H1 (cell line): ENCODE results near the gene LEMD2. TPM values are rescaled to one million over a fixed set of nuclear protein-coding genes. Genes with fewer than 3 reads are reported as not detected.
A peak's percentile ranks its signal among the peaks of the same experiment; 100 is the strongest.

Source experiments
- CTCF ChIA-PET: fragments of 300-600 bp; sonication (Branson Sonifier 250); formaldehyde crosslinking; loops from one replicate; lab custom pipeline; 2021; ENCODE audit not compliant: partially characterized antibody; lab: Charles Lee
- POLR2A ChIA-PET: fragments of 300-600 bp; sonication (Branson Sonifier 250); formaldehyde crosslinking; loops from one replicate; lab custom pipeline; 2021; ENCODE audit warnings: inconsistent platforms; ENCODE audit not compliant: partially characterized antibody; lab: Charles Lee
- DNase-seq, 2 experiments: peaks; one replicate each; pipeline versions ENCODE4 v3.0.0 to v3.0.0-alpha.2; 2010 to 2022; ENCODE audit warnings: low spot score in 2 of 2, low read depth in 1 of 2, mixed read lengths in 1 of 2
- FAIRE-seq: peaks from 2 replicates; lab custom pipeline; 2011; peaks lifted over from hg19 to GRCh38; lab: Jason Lieb, UNC
- H2AFZ ChIP-seq: 2 replicates; pipeline ENCODE4 v1.8.1; 2012; ENCODE audit warnings: low read length, inconsistent platforms
- H2AK5ac ChIP-seq: 2 replicates; pipeline ENCODE4 v1.6.1; 2013; ENCODE audit warnings: low read depth, low read length
- H2BK120ac ChIP-seq: replicated peaks from 2 replicates; pipeline ENCODE3; 2013; ENCODE audit warnings: low read depth, low read length, inconsistent platforms
- H2BK12ac ChIP-seq: 2 replicates; pipeline ENCODE4 v1.6.1; 2013; ENCODE audit warnings: low read depth, low read length
- H2BK15ac ChIP-seq: 2 replicates; pipeline ENCODE4 v1.6.1; 2013; ENCODE audit warnings: low read length
- H2BK20ac ChIP-seq: 2 replicates; pipeline ENCODE4 v1.6.1; 2013; ENCODE audit warnings: low read length
- H2BK5ac ChIP-seq: 2 replicates; pipeline ENCODE4 v1.6.1; 2013; ENCODE audit warnings: low read depth, low read length
- H3K14ac ChIP-seq: 2 replicates; pipeline ENCODE4 v1.6.1; 2013; ENCODE audit warnings: inconsistent platforms; ENCODE audit not compliant: insufficient read length
- H3K18ac ChIP-seq: 2 replicates; pipeline ENCODE4 v1.6.1; 2013; ENCODE audit warnings: low read length; ENCODE audit errors: extremely low read depth
- H3K23ac ChIP-seq: 2 replicates; pipeline ENCODE4 v1.6.1; 2013; ENCODE audit warnings: inconsistent platforms; ENCODE audit not compliant: insufficient read length
- H3K23me2 ChIP-seq: 2 replicates; pipeline ENCODE4 v1.6.1; 2013; ENCODE audit warnings: low read depth, low read length
- H3K27ac ChIP-seq: 2 replicates; pipeline ENCODE4 v1.6.1; 2011; ENCODE audit warnings: low read depth, low read length, inconsistent platforms
- H3K27me3 ChIP-seq, 4 experiments: replicated peaks in 1 of 4; 1 replicate in 1 of 4; 2 replicates in 3 of 4; pipeline versions ENCODE4 v1.6.1 to v1.8.1; 2011 to 2013; ENCODE audit warnings: low read length in 3 of 4, mild to moderate bottlenecking in 3 of 4, inconsistent platforms in 2 of 4, mixed read lengths in 2 of 4, moderate library complexity in 1 of 4; ENCODE audit not compliant: control insufficient read depth in 3 of 4, insufficient read depth in 3 of 4; ENCODE audit errors: extremely low read depth in 1 of 4
- H3K36me3 ChIP-seq, 4 experiments: 2 replicates each; pipeline versions ENCODE4 v1.6.1 to v1.8.1; 2011 to 2013; ENCODE audit warnings: mild to moderate bottlenecking in 4 of 4, low read length in 3 of 4, moderate library complexity in 2 of 4, control low read depth in 1 of 4, inconsistent platforms in 1 of 4; ENCODE audit not compliant: insufficient read depth in 4 of 4, control insufficient read depth in 2 of 4
- H3K4ac ChIP-seq: replicated peaks from 2 replicates; pipeline ENCODE3; 2013; ENCODE audit warnings: low read length, low read depth, mixed read lengths, inconsistent platforms; ENCODE audit not compliant: insufficient read length
- H3K4me1 ChIP-seq, 4 experiments: replicated peaks in 1 of 4; 1 replicate in 1 of 4; 2 replicates in 3 of 4; pipeline versions ENCODE4 v1.6.1 to v1.8.1; 2011 to 2013; ENCODE audit warnings: low read length in 3 of 4, inconsistent platforms in 2 of 4, mixed read lengths in 1 of 4; ENCODE audit not compliant: insufficient read depth in 4 of 4, control insufficient read depth in 3 of 4
- H3K4me2 ChIP-seq, 2 experiments: 2 replicates each; pipeline versions ENCODE4 v1.6.1 to v1.8.1; 2011 to 2013; ENCODE audit warnings: low read depth in 2 of 2, low read length in 2 of 2, control low read depth in 1 of 2, inconsistent platforms in 1 of 2, mild to moderate bottlenecking in 1 of 2; ENCODE audit not compliant: insufficient read depth in 1 of 2
- H3K4me3 ChIP-seq, 4 experiments: fragments of 200-600, 300-600 bp in 1 of 4; sonication (generic), shearing (Covaris generic), sonication (Bioruptor Twin) in 1 of 4; 2 replicates each; pipeline versions ENCODE4 v1.5.1 to v1.8.1; 2011 to 2016; ENCODE audit warnings: low read length in 4 of 4, low read depth in 3 of 4, control low read depth in 2 of 4, inconsistent platforms in 2 of 4, mild to moderate bottlenecking in 2 of 4, mixed read lengths in 1 of 4, moderate library complexity in 1 of 4; ENCODE audit not compliant: insufficient read depth in 2 of 4; ENCODE audit errors: extremely low read depth in 1 of 4
- H3K56ac ChIP-seq: replicated peaks from 2 replicates; pipeline ENCODE3; 2013; ENCODE audit warnings: low read depth, mild to moderate bottlenecking, mixed read lengths, low read length, inconsistent platforms; ENCODE audit not compliant: insufficient read length
- H3K79me1 ChIP-seq: 2 replicates; pipeline ENCODE4 v1.6.1; 2013; ENCODE audit warnings: low read depth, low read length, control low read depth
- H3K79me2 ChIP-seq, 2 experiments: 2 replicates each; pipeline versions ENCODE4 v1.6.1 to v1.8.1; 2012 to 2013; ENCODE audit warnings: low read length in 2 of 2, mild to moderate bottlenecking in 2 of 2, inconsistent platforms in 1 of 2; ENCODE audit not compliant: insufficient read depth in 2 of 2, control insufficient read depth in 1 of 2
- H3K9ac ChIP-seq, 4 experiments: replicated peaks in 1 of 4; 1 replicate in 1 of 4; 2 replicates in 3 of 4; pipeline versions ENCODE4 v1.6.1 to v1.8.1; 2011 to 2013; ENCODE audit warnings: low read depth in 3 of 4, low read length in 3 of 4, control low read depth in 2 of 4, mild to moderate bottlenecking in 2 of 4, moderate library complexity in 2 of 4, inconsistent platforms in 1 of 4; ENCODE audit errors: extremely low read depth in 1 of 4
- H3K9me3 ChIP-seq, 2 experiments: 2 replicates each; pipeline versions ENCODE4 v1.6.1 to v1.8.1; 2012 to 2013; ENCODE audit warnings: mild to moderate bottlenecking in 2 of 2, moderate library complexity in 2 of 2, control low read depth in 1 of 2, inconsistent platforms in 1 of 2, low read depth in 1 of 2, low read length in 1 of 2, mixed read lengths in 1 of 2; ENCODE audit not compliant: insufficient read depth in 2 of 2
- H4K20me1 ChIP-seq, 2 experiments: replicated peaks in 1 of 2; 2 replicates each; pipeline versions ENCODE3 to v1.8.1; 2011 to 2013; ENCODE audit warnings: inconsistent platforms in 2 of 2, low read length in 2 of 2, mild to moderate bottlenecking in 1 of 2; ENCODE audit not compliant: insufficient read depth in 2 of 2, control insufficient read depth in 1 of 2
- H4K5ac ChIP-seq: 2 replicates; pipeline ENCODE4 v1.6.1; 2013; ENCODE audit warnings: low read length, low read depth, mixed read lengths, inconsistent platforms; ENCODE audit not compliant: insufficient read length
- H4K8ac ChIP-seq: 2 replicates; pipeline ENCODE4 v1.8.0; 2013; ENCODE audit warnings: mild to moderate bottlenecking, moderate library complexity, low read length, inconsistent platforms; ENCODE audit not compliant: insufficient read depth; ENCODE audit errors: extremely low read depth
- H4K91ac ChIP-seq: replicated peaks from 2 replicates; pipeline ENCODE3; 2013; ENCODE audit warnings: low read length, mixed read lengths, inconsistent platforms; ENCODE audit not compliant: insufficient read length
- ATF3 ChIP-seq: IDR thresholded peaks from 2 replicates; pipeline ENCODE4 v1.6.1; 2011; ENCODE audit warnings: low read depth, mild to moderate bottlenecking, low read length; ENCODE audit not compliant: insufficient read depth
- BACH1 ChIP-seq: IDR thresholded peaks from 2 replicates; pipeline ENCODE4 v1.6.1; 2012; ENCODE audit warnings: low read length, improper control_type of control experiment
- BRCA1 ChIP-seq: IDR thresholded peaks from 2 replicates; pipeline ENCODE4 v1.6.1; 2012; ENCODE audit warnings: low read depth, low read length, improper control_type of control experiment
- FOSL1 ChIP-seq: IDR thresholded peaks from 2 replicates; pipeline ENCODE4 v1.6.1; 2011; ENCODE audit warnings: mild to moderate bottlenecking, low read depth, low read length, moderate library complexity; ENCODE audit not compliant: insufficient read depth
- JUND ChIP-seq: IDR thresholded peaks from 2 replicates; pipeline ENCODE4 v1.6.1; 2011; ENCODE audit warnings: mild to moderate bottlenecking, improper control_type of control experiment, low read length
- KDM1A ChIP-seq: fragments of 200-600, 300-600 bp; sonication (generic); IDR thresholded peaks from 2 replicates; pipeline ENCODE4 v1.7.1; 2016; ENCODE audit warnings: mild to moderate bottlenecking, low read length, borderline replicate concordance
- NANOG ChIP-seq: IDR thresholded peaks from 2 replicates; pipeline ENCODE4 v1.6.1; 2011; ENCODE audit warnings: low read length, low read depth, mild to moderate bottlenecking, inconsistent platforms; ENCODE audit not compliant: insufficient read depth, poor library complexity, severe bottlenecking
- POU5F1 ChIP-seq: IDR thresholded peaks from 2 replicates; pipeline ENCODE4 v1.6.1; 2011; ENCODE audit warnings: low read depth, mild to moderate bottlenecking, low read length, moderate library complexity
- RBBP5 ChIP-seq: IDR thresholded peaks from 2 replicates; pipeline ENCODE4 v1.7.1; 2012; ENCODE audit warnings: low read depth, mild to moderate bottlenecking, inconsistent platforms, low read length, moderate library complexity, borderline replicate concordance
- RFX5 ChIP-seq: IDR thresholded peaks from 2 replicates; pipeline ENCODE4 v1.6.1; 2011; ENCODE audit warnings: low read depth, low read length, improper control_type of control experiment, borderline replicate concordance
- SIX5 ChIP-seq: IDR thresholded peaks from 2 replicates; pipeline ENCODE4 v1.6.1; 2011; ENCODE audit warnings: mild to moderate bottlenecking, low read depth, low read length
- SP2 ChIP-seq: IDR thresholded peaks from 2 replicates; pipeline ENCODE4 v1.6.1; 2012; ENCODE audit warnings: mild to moderate bottlenecking, low read length, inconsistent platforms
- TBP ChIP-seq: IDR thresholded peaks from 2 replicates; pipeline ENCODE4 v1.6.1; 2011; ENCODE audit warnings: low read depth, low read length, improper control_type of control experiment
- WGBS, 2 experiments: shearing (Covaris generic) in 1 of 2; methylation state at CpG; one replicate each; pipeline versions ENCODE4 v1.1.6 to v1.1.7; 2013 to 2015; ENCODE audit warnings: low lambda C conversion rate in 2 of 2, mixed read lengths in 2 of 2, inconsistent platforms in 1 of 2, low coverage in 1 of 2, missing lambda C conversion rate in 1 of 2; ENCODE audit not compliant: insufficient replicate concordance in 2 of 2, insufficient coverage in 1 of 2, insufficient read length in 1 of 2; ENCODE audit errors: extremely low coverage in 1 of 2, missing lambda C conversion rate in 1 of 2; 5-methylcytosine and 5-hydroxymethylcytosine counted together
- polyA plus RNA-seq, 7 experiments: library from polyadenylated mRNA; depleted of rRNA in 3 of 7; stranded (reverse) in 5 of 7; unstranded in 2 of 7; fragments of >200 nt in 5 of 7; fragments of 200-250 nt in 2 of 7; gene quantifications; 1 replicate in 5 of 7; 2 replicates in 1 of 7; 4 replicates in 1 of 7; pipeline versions ENCODE4 v1.2.1 to v1.2.3, GENCODE V29; 2011 to 2013; ENCODE audit warnings: missing spikeins in 2 of 7, mixed read lengths in 2 of 7
- total RNA-seq: library from RNA; stranded (reverse); fragmentation: NEBNext Ultra II Directional; extraction: Animal tissue kit (Norgen Biotek cat#: 25700); gene quantifications from 2 replicates; pipeline ENCODE4 v1.2.1, GENCODE V29; 2021

Gene LEMD2
- total and polyA plus RNA-seq, 2 of the 8 experiments (the other 6 are each of a cell fraction or from before 2014, with no cell fraction given) = 32.7 to 57.3 TPM

GRCh38 chr6:33747823-33748222 lies 41.1 kb downstream of the LEMD2 start:
- H2BK12ac ChIP-seq = peak overlapping the region; percentile 50; the same call in 1 of the 2 replicates
- peak overlapping the region; percentile 81; the same call in 1 of the 2 replicates for H2BK15ac ChIP-seq
- no peak overlapping the region for H3K14ac ChIP-seq
- H3K79me1 ChIP-seq = no peaks in the 10 kb centered on the region
- H3K4me2 ChIP-seq = no peak overlapping the region
- no peak overlapping the region for H2AFZ ChIP-seq
- H2AK5ac ChIP-seq = peak overlapping the region; percentile 59; the same call in 1 of the 2 replicates
- H2BK20ac ChIP-seq = 0 out of 2 replicates have a peak overlapping the region, but pooled peaks have one; percentile 29
- no peak overlapping the region for H3K4me3 ChIP-seq
- peaks cover 7 to 33% (median 23%) of the 10 kb centered on the region in 4 experiments for H3K4me1 ChIP-seq
- H3K18ac ChIP-seq = no peak overlapping the region
- H4K8ac ChIP-seq = peak overlapping the region; percentile 1; the same call in 1 of the 2 replicates
- DNase-seq (no peak), FAIRE-seq (no peak)
- POLR2A ChIA-PET = interaction anchor here (1.8 to 2.8 kb wide), 2 partner anchors 23 to 36 kb away, joined by 4 to 14 read pairs; partner anchors contain the start of gene UQCC2
- no peaks in the 10 kb centered on the region for H3K79me2 ChIP-seq
- H3K4ac ChIP-seq = peak overlapping the region; percentile 27
- 74% methylated on average over 5 of the region's 5 CpGs; no CpG with 5 or more reads in 1 of the 2 experiments for WGBS, 2 experiments
- H3K36me3 ChIP-seq = no peaks in the 10 kb centered on the region
- no peak overlapping the region for H3K9ac ChIP-seq
- H3K27ac ChIP-seq = no peak overlapping the region
- no peak overlapping the region for H2BK120ac ChIP-seq
- CTCF ChIA-PET = interaction anchor here (0.9 to 12.0 kb wide), 5 partner anchors 11 to 395 kb away, joined by 3 to 171 read pairs (median 4); no protein-coding TSS in a partner anchor
- no peak overlapping the region for H3K56ac ChIP-seq
- no peak overlapping the region for H2BK5ac ChIP-seq
- H3K23ac ChIP-seq = no peak overlapping the region
- H4K5ac ChIP-seq = no peak overlapping the region
- peak overlapping the region; percentile 66 for H4K91ac ChIP-seq
- H3K27me3 ChIP-seq = no peaks in the 10 kb centered on the region
- no peaks in the 10 kb centered on the region for H3K9me3 ChIP-seq
- no peaks in the 10 kb centered on the region for H3K23me2 ChIP-seq
- H4K20me1 ChIP-seq = no peaks in the 10 kb centered on the region
- TF ChIP-seq NANOG (no peak), RFX5 (no peak), POU5F1 (no peak), FOSL1 (no peak), ATF3 (no peak), BACH1 (no peak), SP2 (no peak), SIX5 (no peak), KDM1A (no peak), BRCA1 (no peak), RBBP5 (no peak), JUND (no peak), TBP (no peak)
